ENCODE data around the gene JMJD1C. TPM values are rescaled to one million over a fixed set of nuclear protein-coding genes. Genes with fewer than 3 reads are reported as not detected.
A peak's percentile ranks its signal among the peaks of the same experiment; 100 is the strongest.

The JMJD1C gene
- total and polyA plus RNA-seq, 4 experiments from 2014 or later, result 22.8 to 115 (median 84.5) TPM

DNA sequence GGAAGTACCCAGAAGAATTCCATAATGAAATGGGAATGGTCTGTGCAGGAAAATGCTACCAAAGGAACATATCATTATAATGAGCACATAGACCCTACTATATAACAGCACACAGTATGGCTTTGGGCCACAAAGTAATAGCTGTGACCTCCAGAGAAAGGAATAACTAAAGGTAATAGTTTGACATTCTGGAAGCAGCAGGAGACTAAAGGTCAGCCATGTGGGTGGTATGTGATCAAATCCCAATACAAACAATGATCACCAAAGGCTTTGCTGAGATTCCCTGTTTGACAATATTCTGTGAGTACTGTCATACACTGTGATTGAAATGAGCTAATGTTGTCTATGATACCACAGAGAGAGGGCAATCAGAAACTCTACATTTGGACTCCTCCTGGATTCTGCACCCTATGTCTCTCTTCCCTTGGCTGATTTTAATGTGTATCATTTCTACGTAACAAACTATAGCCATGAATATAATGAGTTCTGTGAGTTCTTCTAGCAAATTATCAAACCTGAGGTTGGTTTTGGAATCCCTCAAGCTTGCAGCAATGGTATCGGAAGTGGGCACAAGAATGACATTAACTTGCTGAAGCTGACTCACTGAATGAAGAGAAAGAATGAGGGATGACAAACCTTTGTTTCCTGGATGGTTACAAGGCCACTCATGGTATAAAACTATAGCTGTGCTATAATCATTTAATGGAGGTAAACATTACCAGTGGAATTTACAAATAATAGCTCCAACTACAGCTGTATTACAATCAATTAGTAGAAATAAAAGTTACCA, 99.6 kb downstream of the JMJD1C start:
- CTCF ChIA-PET (ENCODE audit: partially characterized antibody), result no interaction called here
- peaks cover 0 to 6% (median under 1%) of the 10 kb centered on the region in 4 donors for H3K4me1 Mint-ChIP-seq

DNA sequence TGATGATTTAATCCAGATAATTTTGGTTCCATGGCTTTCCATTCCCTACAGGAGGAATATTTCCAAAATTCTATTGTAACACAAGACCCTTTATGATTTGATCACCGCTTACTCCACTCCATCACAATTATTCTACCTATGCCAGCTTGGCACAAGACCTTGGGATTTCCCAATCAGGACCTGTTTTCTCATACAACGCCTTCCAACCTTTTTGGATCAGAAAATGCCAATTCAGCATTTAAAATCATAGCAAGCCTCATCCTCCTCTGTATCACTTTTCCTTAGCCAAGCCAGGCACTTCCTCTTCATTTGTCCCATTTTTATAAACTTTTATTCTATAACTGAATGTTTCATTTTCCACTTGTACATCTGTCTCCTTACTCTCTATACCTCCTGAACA, 100.9 kb downstream of the JMJD1C start:
- intact Hi-C loops (cut with micrococcal nuclease), result no loop called here
- Histone ChIP-seq H3K4me3 (ENCODE audit: low read length in 2 of 2) (no peak overlapping the region), H3K27ac (ENCODE audit: low read depth, low read length) (no peak overlapping the region), H3K27me3 (ENCODE audit: insufficient read depth, low read length) (no peaks in the 10 kb centered on the region), H3K36me3 (ENCODE audit: insufficient read depth, low read length) (no peaks in the 10 kb centered on the region), H3K4me1 (ENCODE audit: insufficient read depth, low read length) (no peaks in the 10 kb centered on the region), H3K9me3 (ENCODE audit: control insufficient read depth in 1 of 2, low read length in 2 of 2) (no peaks in the 10 kb centered on the region)
- Mint-ChIP-seq H3K36me3 (peaks cover 2 to 6% of the 10 kb centered on the region in 2 donors), H3K9me3 (no peaks in the 10 kb centered on the region), H3K27me3 (no peaks in the 10 kb centered on the region), H3K4me1 (peaks cover 0 to 4% (median 0%) of the 10 kb centered on the region in 4 donors), H3K27ac (no peak overlapping the region), H3K4me3 (no peak overlapping the region)
- ChIA-PET CTCF (ENCODE audit: partially characterized antibody) (interaction anchor here (0.6 kb wide), 1 partner anchor 521 kb away, joined by 3 read pairs; no protein-coding TSS in a partner anchor), POLR2A (ENCODE audit: partially characterized antibody) (no interaction called here)
- no peak for DNase-seq

More for the DNA sequence above, 99.6 kb downstream of the JMJD1C start:
- no peaks in the 10 kb centered on the region for H3K36me3 ChIP-seq (ENCODE audit: insufficient read depth, low read length)
- H3K4me1 ChIP-seq (ENCODE audit: insufficient read depth, low read length), result no peaks in the 10 kb centered on the region
- DNase-seq, result no peak
- intact Hi-C loops (cut with micrococcal nuclease), result no loop called here
- Mint-ChIP-seq H3K27ac (no peak overlapping the region), H3K4me3 (no peak overlapping the region), H3K9me3 (no peaks in the 10 kb centered on the region), H3K36me3 (peaks cover 2 to 6% of the 10 kb centered on the region in 2 donors), H3K27me3 (no peaks in the 10 kb centered on the region)
- POLR2A ChIA-PET (ENCODE audit: partially characterized antibody), result interaction anchor here (0.7 kb wide), 1 partner anchor 66 kb away, joined by 3 read pairs; no protein-coding TSS in a partner anchor
- H3K27ac ChIP-seq (ENCODE audit: low read depth, low read length), result no peak overlapping the region
- H3K4me3 ChIP-seq (ENCODE audit: low read length in 2 of 2), result no peak overlapping the region
- no peaks in the 10 kb centered on the region for H3K9me3 ChIP-seq (ENCODE audit: control insufficient read depth in 1 of 2, low read length in 2 of 2)
- H3K27me3 ChIP-seq (ENCODE audit: insufficient read depth, low read length), result no peaks in the 10 kb centered on the region

DNA sequence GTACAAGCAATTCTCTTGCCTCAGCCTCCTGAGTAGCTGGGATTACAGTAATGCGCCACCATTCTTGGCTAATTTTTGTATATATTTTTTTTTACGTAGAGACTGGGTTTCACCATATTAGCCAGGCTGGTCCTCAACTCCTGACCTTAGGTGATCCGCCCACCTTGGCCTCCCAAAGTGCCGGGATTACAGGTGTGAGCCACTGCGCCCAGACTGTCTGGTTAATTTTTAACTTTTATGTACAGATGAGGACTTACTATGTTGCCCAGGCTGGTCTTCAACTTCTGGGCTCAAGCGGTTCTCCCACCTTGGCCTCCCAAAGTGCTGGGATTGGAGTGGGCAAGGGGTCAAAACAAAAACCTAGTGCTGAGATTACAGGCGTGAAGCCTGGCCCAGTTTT, 101.8 kb downstream of the JMJD1C start:
- Mint-ChIP-seq H3K27ac (no peak overlapping the region), H3K9me3 (no peaks in the 10 kb centered on the region), H3K36me3 (peaks cover 2 to 6% of the 10 kb centered on the region in 2 donors), H3K27me3 (no peaks in the 10 kb centered on the region), H3K4me1 (peaks cover 0 to 3% (median 0%) of the 10 kb centered on the region in 4 donors), H3K4me3 (no peak overlapping the region)
- H3K27me3 ChIP-seq (ENCODE audit: insufficient read depth, low read length), result no peaks in the 10 kb centered on the region
- no peak for DNase-seq
- no peaks in the 10 kb centered on the region for H3K9me3 ChIP-seq (ENCODE audit: control insufficient read depth in 1 of 2, low read length in 2 of 2)
- H3K27ac ChIP-seq (ENCODE audit: low read depth, low read length), result no peak overlapping the region
- POLR2A ChIA-PET (ENCODE audit: partially characterized antibody), result no interaction called here
- no peaks in the 10 kb centered on the region for H3K36me3 ChIP-seq (ENCODE audit: insufficient read depth, low read length)
- intact Hi-C loops (cut with micrococcal nuclease), result no loop called here
- CTCF ChIA-PET (ENCODE audit: partially characterized antibody), result no interaction called here
- H3K4me1 ChIP-seq (ENCODE audit: insufficient read depth, low read length), result no peaks in the 10 kb centered on the region
- H3K4me3 ChIP-seq (ENCODE audit: low read length in 2 of 2), result no peak overlapping the region

DNA sequence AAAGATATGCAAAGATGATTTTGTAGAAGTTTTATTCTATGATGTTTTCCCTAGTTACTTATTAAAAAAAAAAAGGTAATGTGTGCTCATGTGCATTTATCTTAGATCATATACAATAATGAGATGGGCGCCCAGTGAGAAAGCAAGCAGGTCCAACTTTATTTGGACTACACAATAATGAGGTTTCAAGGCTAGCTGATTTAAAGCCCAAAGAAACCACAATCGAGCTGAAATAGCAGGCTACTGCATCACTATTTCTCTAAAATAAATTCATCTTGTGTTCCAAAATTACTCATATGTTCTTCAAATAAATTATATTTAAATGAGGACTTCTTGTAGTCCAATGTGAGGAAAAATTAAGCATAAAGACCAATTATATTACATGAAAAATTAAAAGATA, 110.1 kb downstream of the JMJD1C start:
- Histone ChIP-seq H3K9me3 (ENCODE audit: control insufficient read depth in 1 of 2, low read length in 2 of 2) (no peaks in the 10 kb centered on the region), H3K27ac (ENCODE audit: low read depth, low read length) (no peak overlapping the region), H3K4me3 (ENCODE audit: low read length in 2 of 2) (no peak overlapping the region), H3K36me3 (ENCODE audit: insufficient read depth, low read length) (no peaks in the 10 kb centered on the region), H3K27me3 (ENCODE audit: insufficient read depth, low read length) (no peaks in the 10 kb centered on the region), H3K4me1 (ENCODE audit: insufficient read depth, low read length) (peaks cover 3% of the 10 kb centered on the region)
- no peaks in the 10 kb centered on the region for H3K9me3 Mint-ChIP-seq
- no peak for DNase-seq
- ChIA-PET POLR2A (ENCODE audit: partially characterized antibody) (no interaction called here), CTCF (ENCODE audit: partially characterized antibody) (interaction anchor here (1.1 to 1.5 kb wide), 2 partner anchors 12 to 162 kb away, joined by 3 to 4 read pairs; no protein-coding TSS in a partner anchor)
- H3K27me3 Mint-ChIP-seq, result no peaks in the 10 kb centered on the region
- no peak overlapping the region for H3K4me3 Mint-ChIP-seq
- intact Hi-C loops (cut with micrococcal nuclease), result loop anchor here (10.0 kb wide), 1 partner anchor 141 kb away; no protein-coding TSS in a partner anchor
- H3K4me1 Mint-ChIP-seq, result peaks cover 6 to 19% (median 12%) of the 10 kb centered on the region in 4 donors
- H3K27ac Mint-ChIP-seq, result peak overlapping the region in 1 of 7 donors; percentile 7
- H3K36me3 Mint-ChIP-seq, result peaks cover 0 to 4% of the 10 kb centered on the region in 2 donors

DNA sequence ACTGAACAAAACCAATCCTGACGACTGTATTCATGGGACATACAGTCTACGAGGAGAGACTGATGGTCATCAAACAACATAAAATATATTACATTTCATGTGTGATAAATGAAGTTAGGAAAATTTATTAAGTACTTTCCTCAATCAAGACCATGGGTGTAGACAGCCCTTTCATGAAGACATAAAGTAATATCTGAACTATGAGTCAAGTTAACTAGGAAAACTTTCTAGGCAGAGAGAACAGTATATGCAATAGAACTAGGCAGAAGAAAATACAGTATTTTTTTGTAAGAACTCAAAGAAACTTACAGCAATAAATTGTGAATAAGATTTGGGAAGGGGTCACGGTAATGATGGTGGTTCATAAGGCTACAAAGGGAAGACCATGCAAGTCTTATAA, 112.8 kb downstream of the JMJD1C start:
- intact Hi-C loops (cut with micrococcal nuclease), result loop anchor here (10.0 kb wide), 1 partner anchor 138 kb away; no protein-coding TSS in a partner anchor
- no peaks in the 10 kb centered on the region for H3K27me3 Mint-ChIP-seq
- H3K9me3 ChIP-seq (ENCODE audit: control insufficient read depth in 1 of 2, low read length in 2 of 2), result no peaks in the 10 kb centered on the region
- ChIA-PET CTCF (ENCODE audit: partially characterized antibody) (no interaction called here), POLR2A (ENCODE audit: partially characterized antibody) (no interaction called here)
- H3K27ac Mint-ChIP-seq, result peak overlapping the region in 1 of 7 donors; percentile 28
- no peaks in the 10 kb centered on the region for H3K9me3 Mint-ChIP-seq
- no peaks in the 10 kb centered on the region for H3K27me3 ChIP-seq (ENCODE audit: insufficient read depth, low read length)
- H3K4me3 ChIP-seq (ENCODE audit: low read length in 2 of 2), result no peak overlapping the region
- no peaks in the 10 kb centered on the region for H3K36me3 ChIP-seq (ENCODE audit: insufficient read depth, low read length)
- peaks cover 0 to 8% of the 10 kb centered on the region in 2 donors for H3K36me3 Mint-ChIP-seq
- DNase-seq, result no peak
- H3K4me3 Mint-ChIP-seq, result no peak overlapping the region
- H3K4me1 ChIP-seq (ENCODE audit: insufficient read depth, low read length), result peaks cover 3% of the 10 kb centered on the region
- no peak overlapping the region for H3K27ac ChIP-seq (ENCODE audit: low read depth, low read length)
- H3K4me1 Mint-ChIP-seq, result peaks cover 6 to 19% (median 13%) of the 10 kb centered on the region in 4 donors

DNA sequence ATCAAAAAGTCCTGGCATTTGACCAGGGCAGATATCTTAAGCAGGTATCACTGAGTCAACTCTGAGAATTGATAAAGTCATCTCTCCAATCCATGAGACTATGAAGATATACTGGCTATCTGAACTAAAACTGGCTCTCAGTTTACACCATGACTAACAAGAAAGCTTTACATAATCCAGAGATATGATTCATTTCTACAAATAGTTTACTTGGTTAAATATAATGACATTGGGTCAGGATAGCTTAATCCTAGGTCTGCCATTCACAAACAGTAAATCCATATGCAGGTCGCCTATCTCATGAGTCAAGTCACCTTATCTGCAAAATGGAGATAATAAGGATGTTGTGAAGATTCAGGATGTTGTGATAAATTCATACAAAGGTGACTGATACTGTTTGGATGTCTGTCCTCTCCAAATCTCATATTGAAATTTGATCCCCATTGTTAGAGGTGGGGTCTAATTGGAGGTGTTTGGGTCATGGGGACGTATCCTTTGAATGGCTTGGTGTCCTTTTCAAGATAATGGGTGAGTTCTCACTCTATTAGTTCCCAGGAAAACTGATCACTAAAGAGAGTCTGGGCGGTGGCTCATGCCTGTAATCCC, 117.4 kb downstream of the JMJD1C start:
- no peak for DNase-seq
- Mint-ChIP-seq H3K27ac (no peak overlapping the region), H3K4me1 (peaks cover 0 to 8% (median 4%) of the 10 kb centered on the region in 4 donors), H3K27me3 (no peaks in the 10 kb centered on the region), H3K36me3 (peaks cover 0 to 8% of the 10 kb centered on the region in 2 donors), H3K9me3 (no peaks in the 10 kb centered on the region), H3K4me3 (no peak overlapping the region)
- no peaks in the 10 kb centered on the region for H3K4me1 ChIP-seq (ENCODE audit: insufficient read depth, low read length)
- no peaks in the 10 kb centered on the region for H3K36me3 ChIP-seq (ENCODE audit: insufficient read depth, low read length)
- ChIA-PET POLR2A (ENCODE audit: partially characterized antibody) (interaction anchor here (0.7 kb wide), 1 partner anchor 14 kb away, joined by 4 read pairs; no protein-coding TSS in a partner anchor), CTCF (ENCODE audit: partially characterized antibody) (no interaction called here)
- H3K9me3 ChIP-seq (ENCODE audit: control insufficient read depth in 1 of 2, low read length in 2 of 2), result no peaks in the 10 kb centered on the region
- H3K27ac ChIP-seq (ENCODE audit: low read depth, low read length), result no peak overlapping the region
- no peak overlapping the region for H3K4me3 ChIP-seq (ENCODE audit: low read length in 2 of 2)
- H3K27me3 ChIP-seq (ENCODE audit: insufficient read depth, low read length), result no peaks in the 10 kb centered on the region
- intact Hi-C loops (cut with micrococcal nuclease), result no loop called here

DNA sequence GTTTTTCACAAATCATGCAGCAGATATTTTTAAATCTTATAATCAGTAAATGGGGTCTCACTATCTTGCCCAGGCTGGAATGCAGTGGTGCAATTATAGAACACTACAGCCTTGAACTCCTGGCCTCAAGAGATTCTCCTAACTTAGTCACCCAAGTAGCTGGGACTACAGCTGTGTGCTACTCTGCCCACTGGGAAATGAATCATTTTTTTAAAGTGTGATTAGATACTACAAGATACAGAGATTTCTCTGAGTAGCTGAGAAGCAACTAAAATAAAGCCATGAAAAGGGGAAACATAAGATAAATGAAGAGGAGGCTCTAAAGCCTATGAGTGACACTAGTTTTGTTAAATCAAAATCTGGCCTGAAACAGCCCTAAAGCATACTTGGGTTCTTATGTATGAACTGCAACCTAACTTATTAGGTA, 119.7 kb downstream of the JMJD1C start:
- H3K27ac Mint-ChIP-seq, result no peak overlapping the region
- H3K4me1 Mint-ChIP-seq, result peaks cover 5 to 8% (median 7%) of the 10 kb centered on the region in 4 donors
- CTCF ChIA-PET (ENCODE audit: partially characterized antibody), result no interaction called here
- H3K27me3 Mint-ChIP-seq, result no peaks in the 10 kb centered on the region
- no peaks in the 10 kb centered on the region for H3K9me3 ChIP-seq (ENCODE audit: control insufficient read depth in 1 of 2, low read length in 2 of 2)
- intact Hi-C loops (cut with micrococcal nuclease), result no loop called here
- POLR2A ChIA-PET (ENCODE audit: partially characterized antibody), result no interaction called here
- no peaks in the 10 kb centered on the region for H3K4me1 ChIP-seq (ENCODE audit: insufficient read depth, low read length)
- no peak for DNase-seq
- no peak overlapping the region for H3K4me3 ChIP-seq (ENCODE audit: low read length in 2 of 2)
- no peaks in the 10 kb centered on the region for H3K27me3 ChIP-seq (ENCODE audit: insufficient read depth, low read length)
- no peak overlapping the region for H3K4me3 Mint-ChIP-seq
- H3K9me3 Mint-ChIP-seq, result no peaks in the 10 kb centered on the region
- no peak overlapping the region for H3K27ac ChIP-seq (ENCODE audit: low read depth, low read length)
- no peaks in the 10 kb centered on the region for H3K36me3 ChIP-seq (ENCODE audit: insufficient read depth, low read length)
- peaks cover 0 to 4% of the 10 kb centered on the region in 2 donors for H3K36me3 Mint-ChIP-seq

Data from CD4-positive, alpha-beta memory T cell (primary cell).